Measurements from ENCODE around the gene GOLGB1.
A peak's percentile ranks its signal among the peaks of the same experiment; 100 is the strongest.
"Not testable (repeated sequence)": the region's sequence is repeated elsewhere in the genome, so short reads cannot be mapped to it uniquely, and the experiment has no call there.

Gene GOLGB1

DNA sequence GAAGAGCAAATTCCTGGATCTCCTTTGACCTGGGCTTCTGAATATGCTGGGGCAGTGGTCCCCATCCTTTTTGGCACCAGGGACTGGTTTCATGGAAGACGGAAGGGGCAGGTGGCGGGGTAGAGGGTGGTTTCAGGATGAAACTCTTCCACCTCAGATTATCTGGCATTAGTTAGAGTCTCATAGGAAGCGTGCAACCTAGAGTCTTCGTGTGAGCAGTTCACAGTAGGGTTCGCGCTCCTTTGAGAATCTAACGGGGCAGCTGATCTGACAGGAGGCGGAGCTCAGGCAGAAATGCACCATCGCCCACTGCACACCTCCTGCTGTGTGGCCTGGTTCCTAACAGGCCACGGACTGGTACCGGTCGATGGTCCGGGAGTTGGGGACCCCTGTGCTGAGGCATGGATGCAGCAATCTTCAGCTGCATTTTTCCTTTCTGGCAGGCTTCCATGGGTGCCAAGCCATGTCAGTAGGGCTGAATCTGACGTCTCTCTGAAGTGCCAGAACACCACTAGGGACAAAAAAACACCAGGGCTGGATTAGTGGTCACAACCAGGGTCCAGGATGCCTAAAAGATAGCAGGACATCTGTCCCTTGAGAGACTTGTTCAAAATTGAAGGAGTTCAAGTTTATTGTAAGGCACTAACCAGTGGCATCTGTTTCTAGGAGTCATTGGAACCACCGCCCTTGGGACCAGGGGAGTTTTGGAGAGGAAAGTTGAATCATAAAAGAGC is 8.4 kb upstream of the GOLGB1 start:
- ATAC-seq (replicated peaks; ENCODE audit: extremely low read depth, poor library complexity, severe bottlenecking), result no peak
- H3K27ac Mint-ChIP-seq (ENCODE audit: low read depth), result no peak overlapping the region
- H3K4me3 Mint-ChIP-seq, result no peak overlapping the region
- peaks cover 1% of the 10 kb centered on the region for H3K27me3 Mint-ChIP-seq
- no peak for DNase-seq (ENCODE audit: low spot score in 2 of 2)
- H3K4me1 Mint-ChIP-seq, result no peaks in the 10 kb centered on the region
- H3K36me3 Mint-ChIP-seq (ENCODE audit: insufficient read depth), result no peaks in the 10 kb centered on the region
- no peaks in the 10 kb centered on the region for H3K9me3 Mint-ChIP-seq

DNA sequence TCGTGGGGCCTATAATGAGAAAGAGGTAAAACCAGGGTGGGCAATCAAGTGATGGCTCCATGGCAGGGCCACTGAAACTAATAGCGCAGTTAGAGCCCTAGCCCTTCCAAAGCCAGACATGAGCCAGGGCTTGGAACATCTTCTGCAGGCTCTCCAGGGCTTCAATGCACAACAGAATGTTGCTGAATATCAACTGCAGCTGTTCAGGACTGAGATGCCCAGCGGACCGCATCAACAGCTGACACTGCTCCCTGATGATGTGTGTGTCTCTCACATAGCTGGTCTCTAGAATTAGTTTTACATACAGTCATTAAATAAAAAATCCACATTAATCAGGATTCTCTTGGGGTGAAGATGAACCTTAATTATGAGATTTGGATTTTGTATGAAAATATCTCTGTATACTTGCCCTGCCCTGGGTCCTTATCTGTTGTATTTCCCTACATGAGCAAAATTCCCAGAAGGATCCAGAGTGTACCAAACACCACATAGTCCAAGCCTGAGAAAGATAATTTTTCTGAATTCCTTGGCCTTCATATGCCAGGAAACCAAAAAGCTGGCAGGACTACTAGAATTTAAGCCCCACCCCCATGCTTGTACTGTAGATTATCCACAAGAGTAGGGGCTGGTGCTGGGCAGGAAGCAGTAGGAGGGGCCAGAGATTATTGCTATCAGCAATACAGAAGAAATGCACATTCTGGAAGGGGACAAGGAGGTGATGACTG is 7.7 kb upstream of the GOLGB1 start:
- ATAC-seq (replicated peaks; ENCODE audit: extremely low read depth, poor library complexity, severe bottlenecking) (no peak), DNase-seq (ENCODE audit: low spot score in 2 of 2) (no peak)
- Mint-ChIP-seq H3K9me3 (no peaks in the 10 kb centered on the region), H3K27me3 (peaks cover 9% of the 10 kb centered on the region), H3K4me3 (no peak overlapping the region), H3K36me3 (ENCODE audit: insufficient read depth) (no peaks in the 10 kb centered on the region), H3K4me1 (no peaks in the 10 kb centered on the region), H3K27ac (ENCODE audit: low read depth) (no peak overlapping the region)

GRCh38 chr3:121752772-121753171 is 3.2 kb upstream of the GOLGB1 start:
- ATAC-seq (replicated peaks; ENCODE audit: extremely low read depth, poor library complexity, severe bottlenecking) (no peak), DNase-seq (ENCODE audit: low spot score in 2 of 2) (no peak)
- no peaks in the 10 kb centered on the region for H3K9me3 Mint-ChIP-seq
- H3K27ac Mint-ChIP-seq (ENCODE audit: low read depth), result no peak overlapping the region
- H3K36me3 Mint-ChIP-seq (ENCODE audit: insufficient read depth), result no peaks in the 10 kb centered on the region
- H3K4me3 Mint-ChIP-seq, result no peak overlapping the region
- H3K4me1 Mint-ChIP-seq, result no peaks in the 10 kb centered on the region
- H3K27me3 Mint-ChIP-seq, result peaks cover 20% of the 10 kb centered on the region

DNA sequence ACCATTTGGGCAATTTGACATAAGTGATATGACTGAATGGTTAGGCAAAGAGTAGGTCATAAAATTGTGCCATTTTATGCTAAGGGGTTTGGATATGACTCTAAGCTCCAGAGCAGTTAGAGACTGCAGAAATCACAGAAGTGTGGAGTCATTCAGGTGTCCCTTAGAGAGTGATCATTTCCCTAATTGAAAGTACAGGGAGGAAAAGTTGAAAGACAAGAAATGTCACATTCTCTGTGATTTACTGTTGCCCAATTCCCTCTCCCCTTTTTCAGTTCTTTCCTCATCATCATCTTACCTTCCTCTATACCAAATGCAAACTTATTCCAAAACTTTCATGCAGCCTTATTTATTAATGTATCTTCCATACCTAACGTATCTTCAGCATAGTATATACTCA is 2.7 kb upstream of the GOLGB1 start:
- Mint-ChIP-seq H3K36me3 (ENCODE audit: insufficient read depth) (no peaks in the 10 kb centered on the region), H3K4me1 (no peaks in the 10 kb centered on the region), H3K27ac (ENCODE audit: low read depth) (no peak overlapping the region), H3K4me3 (no peak overlapping the region), H3K9me3 (no peaks in the 10 kb centered on the region), H3K27me3 (peaks cover 20% of the 10 kb centered on the region)
- DNase-seq (ENCODE audit: low spot score in 2 of 2), result no peak
- no peak for ATAC-seq (replicated peaks; ENCODE audit: extremely low read depth, poor library complexity, severe bottlenecking)

GRCh38 chr3:121750087-121750415 is 510 bp upstream of the GOLGB1 start:
- ATAC-seq (replicated peaks; ENCODE audit: extremely low read depth, poor library complexity, severe bottlenecking), result no peak
- no peak overlapping the region for H3K27ac Mint-ChIP-seq (ENCODE audit: low read depth)

GRCh38 chr3:121748680-121749275 is 763 bp downstream of the GOLGB1 start:
- H3K9me3 Mint-ChIP-seq, result no peaks in the 10 kb centered on the region
- H3K36me3 Mint-ChIP-seq (ENCODE audit: insufficient read depth), result peaks cover 2% of the 10 kb centered on the region
- ATAC-seq (replicated peaks; ENCODE audit: extremely low read depth, poor library complexity, severe bottlenecking) (peak; percentile 7), DNase-seq (ENCODE audit: low spot score in 2 of 2) (no peak)
- H3K4me3 Mint-ChIP-seq, result no peak overlapping the region
- no peak overlapping the region for H3K27ac Mint-ChIP-seq (ENCODE audit: low read depth)
- peaks cover 20% of the 10 kb centered on the region for H3K27me3 Mint-ChIP-seq
- peaks cover 6% of the 10 kb centered on the region for H3K4me1 Mint-ChIP-seq

More at GRCh38 chr3:121750087-121750415, 510 bp upstream of the GOLGB1 start:
- Mint-ChIP-seq H3K4me1 (no peaks in the 10 kb centered on the region), H3K4me3 (no peak overlapping the region), H3K36me3 (ENCODE audit: insufficient read depth) (peaks cover 2% of the 10 kb centered on the region), H3K27me3 (peaks cover 20% of the 10 kb centered on the region), H3K9me3 (no peaks in the 10 kb centered on the region)
- no peak for DNase-seq (ENCODE audit: low spot score in 2 of 2)

DNA sequence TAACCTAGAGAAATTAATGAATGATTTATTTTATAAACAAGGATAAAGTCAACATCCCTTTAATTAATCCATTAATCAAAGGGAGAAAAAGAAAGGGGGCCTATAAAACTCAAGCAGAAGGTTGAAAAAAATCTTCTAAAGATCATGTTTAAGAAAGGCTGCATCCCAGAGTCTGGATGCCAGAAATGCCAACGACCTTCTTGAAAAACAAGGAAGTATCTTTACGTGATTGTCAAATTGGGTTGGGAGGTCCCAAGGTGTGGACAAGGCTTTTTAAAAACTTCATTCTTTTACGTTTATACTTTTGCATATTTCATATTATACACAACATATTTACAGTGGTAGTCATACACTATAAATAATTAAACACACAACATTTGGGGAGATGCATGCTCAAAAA is 1.6 kb downstream of the GOLGB1 start:
- H3K9me3 Mint-ChIP-seq, result no peaks in the 10 kb centered on the region
- H3K27me3 Mint-ChIP-seq, result peaks cover 19% of the 10 kb centered on the region
- no peak for ATAC-seq (replicated peaks; ENCODE audit: extremely low read depth, poor library complexity, severe bottlenecking)
- peaks cover 6% of the 10 kb centered on the region for H3K4me1 Mint-ChIP-seq
- peaks cover 2% of the 10 kb centered on the region for H3K36me3 Mint-ChIP-seq (ENCODE audit: insufficient read depth)
- no peak overlapping the region for H3K4me3 Mint-ChIP-seq
- no peak for DNase-seq (ENCODE audit: low spot score in 2 of 2)
- H3K27ac Mint-ChIP-seq (ENCODE audit: low read depth), result no peak overlapping the region

DNA sequence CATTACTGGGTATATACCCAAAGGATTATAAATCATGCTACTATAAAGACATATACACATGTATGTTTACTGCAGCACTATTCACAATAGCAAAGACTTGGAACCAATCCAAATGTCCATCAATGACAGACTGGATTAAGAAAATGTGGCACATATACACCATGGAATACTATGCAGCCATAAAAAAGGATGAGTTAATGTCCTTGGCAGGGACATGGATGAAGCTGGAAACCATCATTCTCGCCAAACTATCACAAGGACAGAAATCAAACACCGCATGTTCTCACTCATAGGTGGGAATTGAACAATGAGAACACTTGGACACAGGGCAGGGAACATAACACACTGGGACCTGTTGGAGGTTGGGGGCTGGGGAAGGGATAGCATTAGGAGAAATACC is 6.4 kb downstream of the GOLGB1 start:
- not testable (repeated sequence) for ATAC-seq (replicated peaks; ENCODE audit: extremely low read depth, poor library complexity, severe bottlenecking); H3K9me3 Mint-ChIP-seq; H3K4me3 Mint-ChIP-seq; H3K36me3 Mint-ChIP-seq (ENCODE audit: insufficient read depth); DNase-seq (ENCODE audit: low spot score in 2 of 2); H3K27me3 Mint-ChIP-seq; H3K27ac Mint-ChIP-seq (ENCODE audit: low read depth)
- H3K4me1 Mint-ChIP-seq, result peaks cover 39% of the 10 kb centered on the region

- no peak for DNase-seq (ENCODE audit: low spot score in 2 of 2)
- Mint-ChIP-seq H3K27ac (ENCODE audit: low read depth) (no peak overlapping the region), H3K36me3 (ENCODE audit: insufficient read depth) (peaks cover 7% of the 10 kb centered on the region)
Observed at GRCh38 chr3:121740896-121741295, 8.6 kb downstream of the GOLGB1 start.

DNA sequence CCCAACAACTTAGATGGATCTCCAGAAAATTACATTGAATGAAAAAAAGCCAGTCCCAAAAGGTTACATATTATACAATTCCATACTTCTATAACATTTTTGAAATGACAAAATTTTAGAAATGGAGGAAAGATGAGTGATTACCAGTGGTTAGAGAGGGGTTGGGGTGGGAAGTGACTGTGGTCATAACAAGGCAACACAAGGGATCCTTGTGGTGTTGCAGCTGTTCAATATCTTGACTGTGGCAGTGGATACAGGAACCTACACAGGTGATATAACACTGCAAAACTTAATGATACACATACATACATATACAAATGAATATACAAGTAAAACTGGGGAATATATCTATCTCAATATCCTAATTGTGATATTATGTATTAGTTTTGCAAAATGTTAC is 9.6 kb downstream of the GOLGB1 start:
- Mint-ChIP-seq H3K4me1 (peaks cover 59% of the 10 kb centered on the region), H3K27ac (ENCODE audit: low read depth) (no peak overlapping the region), H3K9me3 (no peaks in the 10 kb centered on the region), H3K4me3 (no peak overlapping the region), H3K27me3 (no peaks in the 10 kb centered on the region), H3K36me3 (ENCODE audit: insufficient read depth) (peaks cover 6% of the 10 kb centered on the region)
- ATAC-seq (replicated peaks; ENCODE audit: extremely low read depth, poor library complexity, severe bottlenecking), result no peak
- no peak for DNase-seq (ENCODE audit: low spot score in 2 of 2)

More at GRCh38 chr3:121740896-121741295, 8.6 kb downstream of the GOLGB1 start:
- Mint-ChIP-seq H3K4me3 (no peak overlapping the region), H3K9me3 (no peaks in the 10 kb centered on the region), H3K4me1 (peaks cover 51% of the 10 kb centered on the region), H3K27me3 (no peaks in the 10 kb centered on the region)
- ATAC-seq (replicated peaks; ENCODE audit: extremely low read depth, poor library complexity, severe bottlenecking), result no peak

GRCh38 chr3:121737644-121738043 is 11.9 kb downstream of the GOLGB1 start:
- DNase-seq (ENCODE audit: low spot score in 2 of 2) (no peak), ATAC-seq (replicated peaks; ENCODE audit: extremely low read depth, poor library complexity, severe bottlenecking) (no peak)
- H3K27me3 Mint-ChIP-seq, result no peaks in the 10 kb centered on the region
- H3K36me3 Mint-ChIP-seq (ENCODE audit: insufficient read depth), result peaks cover 5% of the 10 kb centered on the region
- H3K27ac Mint-ChIP-seq (ENCODE audit: low read depth), result no peak overlapping the region
- peaks cover 70% of the 10 kb centered on the region for H3K4me1 Mint-ChIP-seq
- H3K4me3 Mint-ChIP-seq, result no peak overlapping the region
- H3K9me3 Mint-ChIP-seq, result no peaks in the 10 kb centered on the region

DNA sequence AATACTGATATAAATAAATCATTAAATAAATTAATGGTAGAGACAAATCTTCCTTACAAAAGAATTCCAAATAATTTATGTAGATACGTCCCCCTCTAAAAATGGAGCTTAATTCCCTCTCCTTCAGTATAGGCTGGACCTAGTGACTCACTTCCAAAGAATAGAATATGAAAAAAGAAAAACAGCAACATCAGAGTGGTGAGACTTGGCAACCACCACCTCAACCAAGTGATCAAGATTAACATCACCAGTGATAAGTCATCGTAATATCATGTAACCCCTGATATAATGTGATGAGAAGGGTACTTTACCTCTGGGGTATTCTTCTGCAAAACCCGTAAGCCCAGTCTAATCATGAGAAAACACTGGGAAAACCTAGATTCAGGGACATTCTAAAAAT is 13.4 kb downstream of the GOLGB1 start:
- peaks cover 4% of the 10 kb centered on the region for H3K36me3 Mint-ChIP-seq (ENCODE audit: insufficient read depth)
- no peak for DNase-seq (ENCODE audit: low spot score in 2 of 2)
- H3K27ac Mint-ChIP-seq (ENCODE audit: low read depth), result no peak overlapping the region
- no peak for ATAC-seq (replicated peaks; ENCODE audit: extremely low read depth, poor library complexity, severe bottlenecking)
- no peaks in the 10 kb centered on the region for H3K27me3 Mint-ChIP-seq
- no peaks in the 10 kb centered on the region for H3K9me3 Mint-ChIP-seq
- H3K4me3 Mint-ChIP-seq, result no peak overlapping the region
- peaks cover 65% of the 10 kb centered on the region for H3K4me1 Mint-ChIP-seq

Measured in central memory CD8-positive, alpha-beta T cell (primary cell).